H1 (cell line): ENCODE results near the gene IL21R. TPM values are rescaled to one million over a fixed set of nuclear protein-coding genes. Genes with fewer than 3 reads are reported as not detected.

ENCODE experiments used
- CTCF ChIA-PET: fragments of 300-600 bp; sonication (Branson Sonifier 250); formaldehyde crosslinking; loops from one replicate; lab custom pipeline; 2021; ENCODE audit not compliant: partially characterized antibody; lab: Charles Lee
- POLR2A ChIA-PET: fragments of 300-600 bp; sonication (Branson Sonifier 250); formaldehyde crosslinking; loops from one replicate; lab custom pipeline; 2021; ENCODE audit warnings: inconsistent platforms; ENCODE audit not compliant: partially characterized antibody; lab: Charles Lee
- DNase-seq, 2 experiments: peaks; one replicate each; pipeline versions ENCODE4 v3.0.0 to v3.0.0-alpha.2; 2010 to 2022; ENCODE audit warnings: low spot score in 2 of 2, low read depth in 1 of 2, mixed read lengths in 1 of 2
- FAIRE-seq: peaks from 2 replicates; lab custom pipeline; 2011; peaks lifted over from hg19 to GRCh38; lab: Jason Lieb, UNC
- H2AFZ ChIP-seq: 2 replicates; pipeline ENCODE4 v1.8.1; 2012; ENCODE audit warnings: low read length, inconsistent platforms
- H2AK5ac ChIP-seq: 2 replicates; pipeline ENCODE4 v1.6.1; 2013; ENCODE audit warnings: low read depth, low read length
- H2BK120ac ChIP-seq: replicated peaks from 2 replicates; pipeline ENCODE3; 2013; ENCODE audit warnings: low read depth, low read length, inconsistent platforms
- H2BK12ac ChIP-seq: 2 replicates; pipeline ENCODE4 v1.6.1; 2013; ENCODE audit warnings: low read depth, low read length
- H2BK15ac ChIP-seq: 2 replicates; pipeline ENCODE4 v1.6.1; 2013; ENCODE audit warnings: low read length
- H2BK20ac ChIP-seq: 2 replicates; pipeline ENCODE4 v1.6.1; 2013; ENCODE audit warnings: low read length
- H2BK5ac ChIP-seq: 2 replicates; pipeline ENCODE4 v1.6.1; 2013; ENCODE audit warnings: low read depth, low read length
- H3K14ac ChIP-seq: 2 replicates; pipeline ENCODE4 v1.6.1; 2013; ENCODE audit warnings: inconsistent platforms; ENCODE audit not compliant: insufficient read length
- H3K18ac ChIP-seq: 2 replicates; pipeline ENCODE4 v1.6.1; 2013; ENCODE audit warnings: low read length; ENCODE audit errors: extremely low read depth
- H3K23ac ChIP-seq: 2 replicates; pipeline ENCODE4 v1.6.1; 2013; ENCODE audit warnings: inconsistent platforms; ENCODE audit not compliant: insufficient read length
- H3K23me2 ChIP-seq: 2 replicates; pipeline ENCODE4 v1.6.1; 2013; ENCODE audit warnings: low read depth, low read length
- H3K27ac ChIP-seq: 2 replicates; pipeline ENCODE4 v1.6.1; 2011; ENCODE audit warnings: low read depth, low read length, inconsistent platforms
- H3K27me3 ChIP-seq, 4 experiments: replicated peaks in 1 of 4; 1 replicate in 1 of 4; 2 replicates in 3 of 4; pipeline versions ENCODE4 v1.6.1 to v1.8.1; 2011 to 2013; ENCODE audit warnings: low read length in 3 of 4, mild to moderate bottlenecking in 3 of 4, inconsistent platforms in 2 of 4, mixed read lengths in 2 of 4, moderate library complexity in 1 of 4; ENCODE audit not compliant: control insufficient read depth in 3 of 4, insufficient read depth in 3 of 4; ENCODE audit errors: extremely low read depth in 1 of 4
- H3K36me3 ChIP-seq, 4 experiments: 2 replicates each; pipeline versions ENCODE4 v1.6.1 to v1.8.1; 2011 to 2013; ENCODE audit warnings: mild to moderate bottlenecking in 4 of 4, low read length in 3 of 4, moderate library complexity in 2 of 4, control low read depth in 1 of 4, inconsistent platforms in 1 of 4; ENCODE audit not compliant: insufficient read depth in 4 of 4, control insufficient read depth in 2 of 4
- H3K4ac ChIP-seq: replicated peaks from 2 replicates; pipeline ENCODE3; 2013; ENCODE audit warnings: low read length, low read depth, mixed read lengths, inconsistent platforms; ENCODE audit not compliant: insufficient read length
- H3K4me1 ChIP-seq, 4 experiments: replicated peaks in 1 of 4; 1 replicate in 1 of 4; 2 replicates in 3 of 4; pipeline versions ENCODE4 v1.6.1 to v1.8.1; 2011 to 2013; ENCODE audit warnings: low read length in 3 of 4, inconsistent platforms in 2 of 4, mixed read lengths in 1 of 4; ENCODE audit not compliant: insufficient read depth in 4 of 4, control insufficient read depth in 3 of 4
- H3K4me2 ChIP-seq, 2 experiments: 2 replicates each; pipeline versions ENCODE4 v1.6.1 to v1.8.1; 2011 to 2013; ENCODE audit warnings: low read depth in 2 of 2, low read length in 2 of 2, control low read depth in 1 of 2, inconsistent platforms in 1 of 2, mild to moderate bottlenecking in 1 of 2; ENCODE audit not compliant: insufficient read depth in 1 of 2
- H3K4me3 ChIP-seq, 4 experiments: fragments of 200-600, 300-600 bp in 1 of 4; sonication (generic), shearing (Covaris generic), sonication (Bioruptor Twin) in 1 of 4; 2 replicates each; pipeline versions ENCODE4 v1.5.1 to v1.8.1; 2011 to 2016; ENCODE audit warnings: low read length in 4 of 4, low read depth in 3 of 4, control low read depth in 2 of 4, inconsistent platforms in 2 of 4, mild to moderate bottlenecking in 2 of 4, mixed read lengths in 1 of 4, moderate library complexity in 1 of 4; ENCODE audit not compliant: insufficient read depth in 2 of 4; ENCODE audit errors: extremely low read depth in 1 of 4
- H3K56ac ChIP-seq: replicated peaks from 2 replicates; pipeline ENCODE3; 2013; ENCODE audit warnings: low read depth, mild to moderate bottlenecking, mixed read lengths, low read length, inconsistent platforms; ENCODE audit not compliant: insufficient read length
- H3K79me1 ChIP-seq: 2 replicates; pipeline ENCODE4 v1.6.1; 2013; ENCODE audit warnings: low read depth, low read length, control low read depth
- H3K79me2 ChIP-seq, 2 experiments: 2 replicates each; pipeline versions ENCODE4 v1.6.1 to v1.8.1; 2012 to 2013; ENCODE audit warnings: low read length in 2 of 2, mild to moderate bottlenecking in 2 of 2, inconsistent platforms in 1 of 2; ENCODE audit not compliant: insufficient read depth in 2 of 2, control insufficient read depth in 1 of 2
- H3K9ac ChIP-seq, 4 experiments: replicated peaks in 1 of 4; 1 replicate in 1 of 4; 2 replicates in 3 of 4; pipeline versions ENCODE4 v1.6.1 to v1.8.1; 2011 to 2013; ENCODE audit warnings: low read depth in 3 of 4, low read length in 3 of 4, control low read depth in 2 of 4, mild to moderate bottlenecking in 2 of 4, moderate library complexity in 2 of 4, inconsistent platforms in 1 of 4; ENCODE audit errors: extremely low read depth in 1 of 4
- H3K9me3 ChIP-seq, 2 experiments: 2 replicates each; pipeline versions ENCODE4 v1.6.1 to v1.8.1; 2012 to 2013; ENCODE audit warnings: mild to moderate bottlenecking in 2 of 2, moderate library complexity in 2 of 2, control low read depth in 1 of 2, inconsistent platforms in 1 of 2, low read depth in 1 of 2, low read length in 1 of 2, mixed read lengths in 1 of 2; ENCODE audit not compliant: insufficient read depth in 2 of 2
- H4K20me1 ChIP-seq, 2 experiments: replicated peaks in 1 of 2; 2 replicates each; pipeline versions ENCODE3 to v1.8.1; 2011 to 2013; ENCODE audit warnings: inconsistent platforms in 2 of 2, low read length in 2 of 2, mild to moderate bottlenecking in 1 of 2; ENCODE audit not compliant: insufficient read depth in 2 of 2, control insufficient read depth in 1 of 2
- H4K5ac ChIP-seq: 2 replicates; pipeline ENCODE4 v1.6.1; 2013; ENCODE audit warnings: low read length, low read depth, mixed read lengths, inconsistent platforms; ENCODE audit not compliant: insufficient read length
- H4K8ac ChIP-seq: 2 replicates; pipeline ENCODE4 v1.8.0; 2013; ENCODE audit warnings: mild to moderate bottlenecking, moderate library complexity, low read length, inconsistent platforms; ENCODE audit not compliant: insufficient read depth; ENCODE audit errors: extremely low read depth
- H4K91ac ChIP-seq: replicated peaks from 2 replicates; pipeline ENCODE3; 2013; ENCODE audit warnings: low read length, mixed read lengths, inconsistent platforms; ENCODE audit not compliant: insufficient read length
- CHD1 ChIP-seq: IDR thresholded peaks from 2 replicates; pipeline ENCODE4 v1.6.1; 2012; ENCODE audit warnings: low read depth, low read length, improper control_type of control experiment
- CTCF ChIP-seq, 3 experiments: IDR thresholded peaks; 1 replicate in 2 of 3; 2 replicates in 1 of 3; pipeline versions ENCODE4 v1.5.1 to v1.6.1; 2011; ENCODE audit warnings: low read length in 3 of 3, mild to moderate bottlenecking in 3 of 3, inconsistent platforms in 2 of 3, low read depth in 1 of 3, moderate library complexity in 1 of 3; ENCODE audit not compliant: insufficient read depth in 1 of 3; ENCODE audit errors: control extremely low read depth in 1 of 3
- EP300 ChIP-seq, 2 experiments: IDR thresholded peaks; 1 replicate in 1 of 2; 2 replicates in 1 of 2; pipeline ENCODE4 v1.6.1; 2011 to 2012; ENCODE audit warnings: low read depth in 2 of 2, low read length in 2 of 2, mild to moderate bottlenecking in 2 of 2, borderline replicate concordance in 1 of 2, inconsistent platforms in 1 of 2, moderate library complexity in 1 of 2
- EZH2 ChIP-seq: fragments of 200-600 bp; sonication (generic); IDR thresholded peaks from 2 replicates; pipeline ENCODE4 v1.7.1; 2012; ENCODE audit warnings: low read depth, mild to moderate bottlenecking, moderate library complexity, low read length, inconsistent platforms; ENCODE audit not compliant: severe bottlenecking
- HDAC6 ChIP-seq: IDR thresholded peaks from one replicate; pipeline ENCODE4 v1.7.1; 2012; ENCODE audit warnings: low read depth, mild to moderate bottlenecking, inconsistent platforms, low read length, moderate library complexity
- KDM1A ChIP-seq: fragments of 200-600, 300-600 bp; sonication (generic); IDR thresholded peaks from 2 replicates; pipeline ENCODE4 v1.7.1; 2016; ENCODE audit warnings: mild to moderate bottlenecking, low read length, borderline replicate concordance
- MAFK ChIP-seq: IDR thresholded peaks from 2 replicates; pipeline ENCODE4 v1.6.1; 2012; ENCODE audit warnings: low read depth, mild to moderate bottlenecking, improper control_type of control experiment, low read length
- NRF1 ChIP-seq: IDR thresholded peaks from 2 replicates; pipeline ENCODE4 v1.6.1; 2011; ENCODE audit warnings: mild to moderate bottlenecking, low read depth, low read length, improper control_type of control experiment
- SAP30 ChIP-seq: fragments of 300-600 bp; sonication (generic); IDR thresholded peaks from 2 replicates; pipeline ENCODE4 v1.7.1; 2012; ENCODE audit warnings: low read length, moderate library complexity, mild to moderate bottlenecking, inconsistent platforms; ENCODE audit not compliant: insufficient read depth, insufficient replicate concordance
- polyA plus RNA-seq, 7 experiments: library from polyadenylated mRNA; depleted of rRNA in 3 of 7; stranded (reverse) in 5 of 7; unstranded in 2 of 7; fragments of >200 nt in 5 of 7; fragments of 200-250 nt in 2 of 7; gene quantifications; 1 replicate in 5 of 7; 2 replicates in 1 of 7; 4 replicates in 1 of 7; pipeline versions ENCODE4 v1.2.1 to v1.2.3, GENCODE V29; 2011 to 2013; ENCODE audit warnings: missing spikeins in 2 of 7, mixed read lengths in 2 of 7
- total RNA-seq: library from RNA; stranded (reverse); fragmentation: NEBNext Ultra II Directional; extraction: Animal tissue kit (Norgen Biotek cat#: 25700); gene quantifications from 2 replicates; pipeline ENCODE4 v1.2.1, GENCODE V29; 2021

IL21R gene
- total and polyA plus RNA-seq, 2 of the 8 experiments (the other 6 are each of a cell fraction or from before 2014, with no cell fraction given) = 0.34 to 0.70 TPM

GRCh38 chr16:27370318-27370717, 31.7 kb upstream of the IL21R start:
- no peaks in the 10 kb centered on the region for H3K36me3 ChIP-seq
- H4K8ac ChIP-seq = no peak overlapping the region
- ChIA-PET POLR2A (no interaction called here), CTCF (interaction anchor here (1.3 to 8.6 kb wide), 5 partner anchors 37 to 214 kb away, joined by 3 to 241 read pairs (median 6); no protein-coding TSS in a partner anchor)
- no peak overlapping the region for H3K4ac ChIP-seq
- no peak overlapping the region for H4K5ac ChIP-seq
- no peak overlapping the region for H4K91ac ChIP-seq
- no peak overlapping the region for H3K9ac ChIP-seq
- H2BK15ac ChIP-seq = no peak overlapping the region
- H3K4me1 ChIP-seq = peaks cover 0 to 2% (median 0%) of the 10 kb centered on the region in 4 experiments; a peak in 3 of 7 replicates
- no peaks in the 10 kb centered on the region for H3K27me3 ChIP-seq
- H3K14ac ChIP-seq = no peak overlapping the region
- no peak overlapping the region for H3K27ac ChIP-seq
- no peak overlapping the region for H3K18ac ChIP-seq
- no peak overlapping the region for H2BK120ac ChIP-seq
- DNase-seq (no peak), FAIRE-seq (no peak)
- no peak overlapping the region for H2AK5ac ChIP-seq
- H2BK5ac ChIP-seq = no peak overlapping the region
- no peaks in the 10 kb centered on the region for H3K79me1 ChIP-seq
- H3K23ac ChIP-seq = no peak overlapping the region
- no peak overlapping the region for H2BK20ac ChIP-seq
- H3K4me3 ChIP-seq = no peak overlapping the region
- no peaks in the 10 kb centered on the region for H3K79me2 ChIP-seq
- TF ChIP-seq CTCF (IDR thresholded peaks at IDR 0.05; ENCODE audit: control extremely low read depth in 1 of 3, insufficient read depth in 1 of 3, low read depth in 1 of 3, low read length in 3 of 3) = no peak
- TF ChIP-seq MAFK = no peak
- TF ChIP-seq CHD1 = no peak
- no peak for TF ChIP-seq EP300 (IDR thresholded peaks at IDR 0.05; ENCODE audit: borderline replicate concordance in 1 of 2, low read depth in 2 of 2, low read length in 2 of 2)
- no peak for TF ChIP-seq HDAC6
- TF ChIP-seq NRF1 = no peak
- no peak for TF ChIP-seq SAP30
- no peak for TF ChIP-seq EZH2
- no peak for TF ChIP-seq KDM1A
- H3K4me2 ChIP-seq = no peak overlapping the region
- H4K20me1 ChIP-seq = no peaks in the 10 kb centered on the region
- no peaks in the 10 kb centered on the region for H3K9me3 ChIP-seq
- H3K23me2 ChIP-seq = no peaks in the 10 kb centered on the region
- H3K56ac ChIP-seq = no peak overlapping the region
- no peak overlapping the region for H2BK12ac ChIP-seq
- H2AFZ ChIP-seq = no peak overlapping the region
